GM19452 (cell line): ENCODE measurements around the gene TMEM238.
A peak's percentile ranks its signal among the peaks of the same experiment; 100 is the strongest.
"Not testable (repeated sequence)": the region's sequence is repeated elsewhere in the genome, so short reads cannot be mapped to it uniquely, and the experiment has no call there.

Experiments
- ATAC-seq: cut with Tn5 transposase; IDR thresholded peaks from one replicate; pipeline ENCODE4 v1.9.1; 2021; ENCODE audit not compliant: unreplicated experiment

The TMEM238 gene

GRCh38 chr19:55402509-55402908 lies 18.4 kb upstream of the TMEM238 start:
- ATAC-seq: no peak

GRCh38 chr19:55401390-55401789 lies 17.3 kb upstream of the TMEM238 start:
- not testable (repeated sequence) for ATAC-seq

GRCh38 chr19:55400281-55401087 lies 16.4 kb upstream of the TMEM238 start:
- ATAC-seq: no peak

GRCh38 chr19:55398200-55398925 lies 14.3 kb upstream of the TMEM238 start:
- no peak for ATAC-seq

GRCh38 chr19:55392820-55393761 lies 9.0 kb upstream of the TMEM238 start:
- no peak for ATAC-seq

GRCh38 chr19:55391702-55392615 lies 7.9 kb upstream of the TMEM238 start:
- no peak for ATAC-seq

GRCh38 chr19:55391191-55391670 lies 7.1 kb upstream of the TMEM238 start:
- ATAC-seq: no peak

- ATAC-seq: no peak
These were observed 6.4 kb upstream of the TMEM238 start for GRCh38 chr19:55390461-55390880.

- no peak for ATAC-seq
These were observed 5.6 kb upstream of the TMEM238 start for GRCh38 chr19:55389386-55390317.

- ATAC-seq: no peak
These were observed 3.8 kb upstream of the TMEM238 start for GRCh38 chr19:55387736-55388497.

GRCh38 chr19:55386493-55386971 lies 2.4 kb upstream of the TMEM238 start:
- no peak for ATAC-seq

GRCh38 chr19:55385724-55386492 lies 1.8 kb upstream of the TMEM238 start, which contains the start of gene RPL28:
Gene RPL28, plus strand, starts transcription at chr19:55385932. Its CDS starts 426 bp downstream, at chr19:55386358.
- peak; percentile 54 for ATAC-seq

GRCh38 chr19:55384920-55385723 lies 1.0 kb upstream of the TMEM238 start:
- peak; percentile 64 for ATAC-seq

GRCh38 chr19:55383279-55384130 lies 587 bp downstream of the TMEM238 start:
- no peak for ATAC-seq

- ATAC-seq: no peak
These were observed 1.5 kb downstream of the TMEM238 start for GRCh38 chr19:55382522-55383054.
